Activated T-cell treated with anti-CD3 and anti-CD28 coated beads for 1 hour (primary cell): ENCODE data around the gene ING3.

Experiments used
- DNase-seq: peaks from one replicate; pipeline ENCODE4 v3.0.0-alpha.2; 2020; ENCODE audit warnings: low read depth

Gene ING3

GRCh38 chr7:120988591-120989256 lies 38.1 kb downstream of the ING3 start, which contains the start of gene CPED1:
TSS of gene CPED1 (plus strand) at chr7:120988711. CDS start at chr7:120989622, 911 bp downstream.
- DNase-seq = peak; percentile 5

GRCh38 chr7:120989257-120990220 lies 39.0 kb downstream of the ING3 start:
- no peak for DNase-seq

GRCh38 chr7:120990468-120991118 lies 40.0 kb downstream of the ING3 start:
- no peak for DNase-seq

- DNase-seq = no peak
Measured at GRCh38 chr7:120991161-120991560, 40.6 kb downstream of the ING3 start.

- no peak for DNase-seq
Measured at GRCh38 chr7:120991581-120991980, 41.0 kb downstream of the ING3 start.

- DNase-seq = no peak
Measured at GRCh38 chr7:120992272-120992964, 41.8 kb downstream of the ING3 start.

- no peak for DNase-seq
Measured at GRCh38 chr7:120992965-120993494, 42.5 kb downstream of the ING3 start.

GRCh38 chr7:120993553-120994191 lies 43.1 kb downstream of the ING3 start:
- DNase-seq = no peak

- DNase-seq = no peak
Measured at GRCh38 chr7:120994512-120995410, 44.2 kb downstream of the ING3 start.

- no peak for DNase-seq
Measured at GRCh38 chr7:120995654-120996053, 45.1 kb downstream of the ING3 start.

- DNase-seq = peak; percentile 26
Measured at GRCh38 chr7:120996333-120996987, 45.9 kb downstream of the ING3 start.

- no peak for DNase-seq
Measured at GRCh38 chr7:120996988-120997345, 46.4 kb downstream of the ING3 start.

- no peak for DNase-seq
Measured at GRCh38 chr7:120997882-120998474, 47.4 kb downstream of the ING3 start.

- DNase-seq = no peak
Measured at GRCh38 chr7:120998520-120998919, 47.9 kb downstream of the ING3 start.

- DNase-seq = no peak
Measured at GRCh38 chr7:120998996-120999565, 48.5 kb downstream of the ING3 start.

- no peak for DNase-seq
Measured at GRCh38 chr7:121000081-121000983, 49.8 kb downstream of the ING3 start.

- no peak for DNase-seq
Measured at GRCh38 chr7:121001234-121001906, 50.8 kb downstream of the ING3 start.
